ENCODE results near the gene STT3A. TPM values are rescaled to one million over a fixed set of nuclear protein-coding genes. Genes with fewer than 3 reads are reported as not detected.

Gene STT3A
- total RNA-seq, 2 experiments from 2014 or later = 35.1 to 38.6 TPM

GRCh38 chr11:125594958-125595357 lies 2.3 kb downstream of the STT3A start:
- H3K27ac ChIP-seq (ENCODE audit: low read depth in 1 of 2, low read length in 2 of 2) = no peak overlapping the region
- ATAC-seq (ENCODE audit: poor library complexity) = no peak
- H3K4me1 ChIP-seq (ENCODE audit: insufficient read depth, low read length) = peaks cover 32% of the 10 kb centered on the region
- Mint-ChIP-seq H3K27ac (peak overlapping the region; percentile 96), H3K4me1 (ENCODE audit: low read depth) (peaks cover 46% of the 10 kb centered on the region), H3K4me3 (peak overlapping the region; percentile 50), H3K27me3 (no peaks in the 10 kb centered on the region), H3K36me3 (ENCODE audit: low read depth) (peaks cover 59% of the 10 kb centered on the region), H3K9me3 (no peaks in the 10 kb centered on the region)
- intact Hi-C loops (cut with DNase I, micrococcal nuclease) = loop anchor here (5.0 to 10.0 kb wide), 4 partner anchors 292 to 620 kb away; partner anchors contain the start of genes HYLS1 (in 2 of the 2), CDON (in 1 of the 2), FAM118B (in 1 of the 2) and RPUSD4 (in 1 of the 2)
- DNase-seq = no peak
- peaks cover 29% of the 10 kb centered on the region for H3K36me3 ChIP-seq (ENCODE audit: insufficient read depth, low read length)
- POLR2A ChIA-PET = no interaction called here
- no peaks in the 10 kb centered on the region for H3K9me3 ChIP-seq (ENCODE audit: control insufficient read depth in 1 of 2, insufficient read depth in 1 of 2, low read length in 2 of 2)
- H3K27me3 ChIP-seq (ENCODE audit: control insufficient read depth in 1 of 2, insufficient read depth in 2 of 2, low read length in 2 of 2) = no peaks in the 10 kb centered on the region
- no peak for TF ChIP-seq CTCF (IDR thresholded peaks at IDR 0.05)
- CTCF ChIA-PET = interaction anchor here (0.8 to 4.5 kb wide), 2 partner anchors 26 to 293 kb away, joined by 3 to 19 read pairs; partner anchors contain the start of genes EI24 and HYLS1
- H3K4me3 ChIP-seq (ENCODE audit: low read length) = no peak overlapping the region

GRCh38 chr11:125600663-125601062 lies 8.0 kb downstream of the STT3A start:
- ChIA-PET CTCF (no interaction called here), POLR2A (no interaction called here)
- TF ChIP-seq CTCF (IDR thresholded peaks at IDR 0.05) = no peak
- H3K4me1 ChIP-seq (ENCODE audit: insufficient read depth, low read length) = no peaks in the 10 kb centered on the region
- no peak overlapping the region for H3K27ac Mint-ChIP-seq
- DNase-seq = no peak
- H3K9me3 Mint-ChIP-seq = no peaks in the 10 kb centered on the region
- no peak overlapping the region for H3K27ac ChIP-seq (ENCODE audit: low read depth in 1 of 2, low read length in 2 of 2)
- no peaks in the 10 kb centered on the region for H3K27me3 ChIP-seq (ENCODE audit: control insufficient read depth in 1 of 2, insufficient read depth in 2 of 2, low read length in 2 of 2)
- no peaks in the 10 kb centered on the region for H3K9me3 ChIP-seq (ENCODE audit: control insufficient read depth in 1 of 2, insufficient read depth in 1 of 2, low read length in 2 of 2)
- intact Hi-C loops (cut with DNase I, micrococcal nuclease) = no loop called here
- H3K4me1 Mint-ChIP-seq (ENCODE audit: low read depth) = peaks cover 11% of the 10 kb centered on the region
- H3K4me3 ChIP-seq (ENCODE audit: low read length) = no peak overlapping the region
- H3K27me3 Mint-ChIP-seq = no peaks in the 10 kb centered on the region
- peaks cover 89% of the 10 kb centered on the region for H3K36me3 Mint-ChIP-seq (ENCODE audit: low read depth)
- ATAC-seq (ENCODE audit: poor library complexity) = no peak
- H3K36me3 ChIP-seq (ENCODE audit: insufficient read depth, low read length) = peaks cover 70% of the 10 kb centered on the region
- no peak overlapping the region for H3K4me3 Mint-ChIP-seq

GRCh38 chr11:125603207-125603606 lies 10.6 kb downstream of the STT3A start:
- Mint-ChIP-seq H3K4me3 (no peak overlapping the region), H3K9me3 (no peaks in the 10 kb centered on the region), H3K36me3 (ENCODE audit: low read depth) (peaks cover 92% of the 10 kb centered on the region), H3K27me3 (no peaks in the 10 kb centered on the region), H3K4me1 (ENCODE audit: low read depth) (no peaks in the 10 kb centered on the region), H3K27ac (no peak overlapping the region)
- CTCF ChIA-PET = no interaction called here
- ATAC-seq (ENCODE audit: poor library complexity) (no peak), DNase-seq (no peak)
- no peak for TF ChIP-seq CTCF (IDR thresholded peaks at IDR 0.05)
- Histone ChIP-seq H3K4me1 (ENCODE audit: insufficient read depth, low read length) (no peaks in the 10 kb centered on the region), H3K4me3 (ENCODE audit: low read length) (no peak overlapping the region), H3K27ac (ENCODE audit: low read depth in 1 of 2, low read length in 2 of 2) (no peak overlapping the region), H3K9me3 (ENCODE audit: control insufficient read depth in 1 of 2, insufficient read depth in 1 of 2, low read length in 2 of 2) (no peaks in the 10 kb centered on the region), H3K27me3 (ENCODE audit: control insufficient read depth in 1 of 2, insufficient read depth in 2 of 2, low read length in 2 of 2) (no peaks in the 10 kb centered on the region), H3K36me3 (ENCODE audit: insufficient read depth, low read length) (peaks cover 78% of the 10 kb centered on the region)
- POLR2A ChIA-PET = interaction anchor here (0.9 to 1.9 kb wide), 3 partner anchors 10 to 33 kb away, joined by 3 to 6 read pairs (median 3); partner anchors contain the start of gene STT3A
- intact Hi-C loops (cut with DNase I, micrococcal nuclease) = no loop called here
